Measurements from ENCODE around the gene RPL18. TPM values are rescaled to one million over a fixed set of nuclear protein-coding genes. Genes with fewer than 3 reads are reported as not detected.

RPL18 gene
- 1,000 to 10,000 TPM; 3,252 to 5,828 (median 3,870) TPM for total RNA-seq

DNA sequence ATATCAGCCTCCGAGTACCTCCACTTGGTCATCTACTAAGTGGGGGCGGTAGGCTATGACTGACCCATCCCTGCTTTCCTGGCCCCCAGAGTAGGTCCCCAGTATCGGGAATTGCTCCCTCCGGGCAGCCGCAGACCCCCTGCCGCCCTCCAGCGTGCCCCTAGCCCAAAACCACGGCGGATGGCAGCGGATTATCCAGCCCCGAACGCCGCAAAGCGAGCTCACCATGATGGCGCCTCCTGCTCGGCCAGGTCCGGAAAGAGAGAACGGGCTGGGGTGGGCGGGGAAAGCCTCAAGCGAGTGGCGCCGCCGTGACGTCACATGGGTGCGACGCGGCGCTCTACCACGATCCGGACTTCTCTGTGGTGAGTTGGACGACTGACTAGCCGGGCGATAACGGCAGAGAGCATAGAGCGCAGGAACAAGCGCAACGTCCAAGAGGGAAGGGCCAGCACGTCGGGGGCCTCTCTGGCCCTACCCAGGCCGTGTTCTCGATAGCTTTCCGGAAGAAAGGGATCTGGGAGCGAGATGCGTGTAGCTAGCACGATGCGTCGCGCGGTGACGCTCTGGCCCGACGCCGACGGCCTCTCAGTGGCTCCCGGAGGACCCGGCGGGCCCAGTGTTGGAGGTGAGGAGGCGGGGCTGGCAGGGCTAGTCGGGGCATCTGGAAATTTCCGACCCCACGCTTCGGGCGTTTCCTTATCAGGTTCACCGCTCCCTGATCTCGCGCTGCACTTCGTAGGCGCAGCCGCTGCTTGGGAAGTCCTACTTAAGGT lies at the start of gene RPL18, which contains the start of gene SPHK2:
Gene RPL18, minus strand, starts transcription at position 263 of the 776 bp plus-strand sequence. Its CDS starts 35 bp downstream, at position 228.
Gene SPHK2, plus strand, starts transcription at position 591 of the 776 bp plus-strand sequence. CDS start 1,009 bp downstream, outside the sequence.
- peak; percentile 98 to 99 for DNase-seq (ENCODE audit: low spot score in 2 of 2)
- 0 to 1% methylated on average over 41 to 66 of the region's 69 CpGs for WGBS, 2 donors
- TF ChIP-seq POLR2A (IDR thresholded peaks at IDR 0.05): peak in 1 of 2 donors; percentile 86
- TF ChIP-seq, protein P1, sequence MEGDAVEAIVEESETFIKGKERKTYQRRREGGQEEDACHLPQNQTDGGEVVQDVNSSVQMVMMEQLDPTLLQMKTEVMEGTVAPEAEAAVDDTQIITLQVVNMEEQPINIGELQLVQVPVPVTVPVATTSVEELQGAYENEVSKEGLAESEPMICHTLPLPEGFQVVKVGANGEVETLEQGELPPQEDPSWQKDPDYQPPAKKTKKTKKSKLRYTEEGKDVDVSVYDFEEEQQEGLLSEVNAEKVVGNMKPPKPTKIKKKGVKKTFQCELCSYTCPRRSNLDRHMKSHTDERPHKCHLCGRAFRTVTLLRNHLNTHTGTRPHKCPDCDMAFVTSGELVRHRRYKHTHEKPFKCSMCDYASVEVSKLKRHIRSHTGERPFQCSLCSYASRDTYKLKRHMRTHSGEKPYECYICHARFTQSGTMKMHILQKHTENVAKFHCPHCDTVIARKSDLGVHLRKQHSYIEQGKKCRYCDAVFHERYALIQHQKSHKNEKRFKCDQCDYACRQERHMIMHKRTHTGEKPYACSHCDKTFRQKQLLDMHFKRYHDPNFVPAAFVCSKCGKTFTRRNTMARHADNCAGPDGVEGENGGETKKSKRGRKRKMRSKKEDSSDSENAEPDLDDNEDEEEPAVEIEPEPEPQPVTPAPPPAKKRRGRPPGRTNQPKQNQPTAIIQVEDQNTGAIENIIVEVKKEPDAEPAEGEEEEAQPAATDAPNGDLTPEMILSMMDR (IDR thresholded peaks at IDR 0.05): no peak
- peak within 1 kb of the TSS; percentile 76 for H3K4me3 ChIP-seq (ENCODE audit: low read depth, poor library complexity, severe bottlenecking)
- intact Hi-C loops (cut with DNase I; ENCODE audit: low total_unique reads): no loop called here

DNA sequence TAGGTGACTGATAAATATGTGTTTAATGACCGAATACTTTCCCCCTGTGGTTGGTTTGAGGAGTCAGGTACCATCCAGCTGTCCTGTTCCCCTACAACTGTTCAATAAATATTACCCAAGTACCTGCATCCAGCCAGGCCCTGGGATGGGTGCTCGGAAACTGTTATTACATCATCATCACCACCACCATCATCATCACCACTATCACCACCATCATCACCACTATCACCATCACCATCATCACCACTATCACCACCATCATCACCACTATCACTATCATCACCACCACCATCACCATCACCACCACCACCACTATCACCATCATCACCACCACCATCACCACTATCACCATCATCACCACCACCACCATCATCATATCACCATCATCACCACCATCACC lies 49.8 kb upstream of the RPL18 start:
- 97 to 98% methylated on average over 2 of the region's 2 CpGs for WGBS, 2 donors

DNA sequence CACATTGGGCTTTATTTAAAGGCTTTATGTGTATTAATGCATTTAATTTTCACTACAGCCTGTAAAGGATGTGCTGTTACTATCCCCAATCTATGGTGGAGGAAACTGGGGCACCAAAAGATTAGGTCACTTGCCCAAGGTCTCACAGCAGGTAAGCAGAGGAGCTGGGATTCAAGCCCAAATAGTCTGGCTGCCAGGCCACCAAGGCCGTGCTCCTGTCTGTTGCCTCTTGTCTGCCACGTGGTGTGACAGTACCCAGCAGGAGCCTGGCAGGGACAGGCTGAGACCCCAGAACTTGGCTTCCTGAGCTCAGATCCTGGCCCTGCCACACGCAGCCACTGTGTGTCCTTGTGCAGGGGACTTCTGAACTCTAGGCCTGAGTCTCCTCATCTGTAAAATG lies 49.4 kb upstream of the RPL18 start:
- DNase-seq (ENCODE audit: low spot score in 2 of 2): no peak
- TF ChIP-seq, protein P1 (IDR thresholded peaks at IDR 0.05): no peak
- TF ChIP-seq POLR2A (IDR thresholded peaks at IDR 0.05): no peak
- no peak overlapping the region for H3K4me3 ChIP-seq (ENCODE audit: low read depth, poor library complexity, severe bottlenecking)
- 63 to 75% methylated on average over 3 of the region's 3 CpGs for WGBS, 2 donors
- intact Hi-C loops (cut with DNase I; ENCODE audit: low total_unique reads): no loop called here

More for the DNA sequence above, 49.8 kb upstream of the RPL18 start:
- intact Hi-C loops (cut with DNase I; ENCODE audit: low total_unique reads): no loop called here
- DNase-seq (ENCODE audit: low spot score in 2 of 2): no peak
- no peak overlapping the region for H3K4me3 ChIP-seq (ENCODE audit: low read depth, poor library complexity, severe bottlenecking)
- TF ChIP-seq POLR2A (IDR thresholded peaks at IDR 0.05): no peak
- TF ChIP-seq, protein P1 (IDR thresholded peaks at IDR 0.05): no peak

DNA sequence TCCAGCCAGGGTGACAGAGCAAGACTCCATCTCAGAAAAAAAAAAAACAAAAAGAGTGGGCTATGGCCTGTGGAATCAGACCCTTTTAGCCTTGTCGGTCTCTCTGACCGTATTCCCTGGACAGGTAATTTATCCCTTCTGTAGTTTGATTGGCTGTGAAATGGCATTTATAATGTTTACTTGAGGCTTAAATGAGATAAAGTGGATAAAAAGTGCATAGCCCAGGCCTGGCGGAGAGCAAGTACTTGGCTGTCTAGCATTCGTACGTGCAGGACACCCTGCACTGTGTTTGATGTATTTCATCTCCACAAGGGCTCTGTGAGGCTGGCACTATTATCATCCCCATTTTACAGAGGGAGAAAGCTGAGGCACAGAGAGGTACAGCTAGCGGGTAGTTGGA lies 46.8 kb upstream of the RPL18 start:
- WGBS, 2 donors: 92 to 94% methylated on average over 6 of the region's 6 CpGs
- H3K4me3 ChIP-seq (ENCODE audit: low read depth, poor library complexity, severe bottlenecking): no peak overlapping the region
- TF ChIP-seq, protein P1 (IDR thresholded peaks at IDR 0.05): no peak
- no peak for TF ChIP-seq POLR2A (IDR thresholded peaks at IDR 0.05)
- DNase-seq (ENCODE audit: low spot score in 2 of 2): no peak
- intact Hi-C loops (cut with DNase I; ENCODE audit: low total_unique reads): no loop called here

DNA sequence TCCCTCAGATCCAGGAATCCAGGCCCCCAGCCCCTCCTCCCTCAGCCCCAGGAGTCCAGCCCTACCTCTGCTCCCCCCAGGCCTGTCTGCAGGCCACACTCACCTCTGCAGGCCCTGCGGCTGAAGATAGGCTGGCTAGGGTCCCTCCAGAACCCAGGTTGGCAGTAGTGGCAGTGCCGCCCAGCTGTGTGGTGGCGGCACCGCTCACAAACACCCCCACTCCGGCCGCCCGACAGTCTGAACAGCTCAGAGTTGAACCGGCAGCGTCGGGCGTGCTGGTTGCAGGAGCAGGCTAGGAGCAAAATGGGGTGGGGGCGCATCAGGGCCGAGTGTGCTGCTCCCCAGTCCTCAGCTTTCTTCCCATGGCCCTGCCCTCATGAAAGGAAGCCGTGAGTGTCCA lies 45.5 kb upstream of the RPL18 start:
- TF ChIP-seq, protein P1 (IDR thresholded peaks at IDR 0.05): no peak
- DNase-seq (ENCODE audit: low spot score in 2 of 2): no peak
- no peak overlapping the region for H3K4me3 ChIP-seq (ENCODE audit: low read depth, poor library complexity, severe bottlenecking)
- intact Hi-C loops (cut with DNase I; ENCODE audit: low total_unique reads): no loop called here
- 86 to 91% methylated on average over 11 to 14 of the region's 14 CpGs for WGBS, 2 donors

Measured in lower leg skin (tissue), 4 donors.